ENCODE results near the gene SETD1B.

The SETD1B gene

DNA sequence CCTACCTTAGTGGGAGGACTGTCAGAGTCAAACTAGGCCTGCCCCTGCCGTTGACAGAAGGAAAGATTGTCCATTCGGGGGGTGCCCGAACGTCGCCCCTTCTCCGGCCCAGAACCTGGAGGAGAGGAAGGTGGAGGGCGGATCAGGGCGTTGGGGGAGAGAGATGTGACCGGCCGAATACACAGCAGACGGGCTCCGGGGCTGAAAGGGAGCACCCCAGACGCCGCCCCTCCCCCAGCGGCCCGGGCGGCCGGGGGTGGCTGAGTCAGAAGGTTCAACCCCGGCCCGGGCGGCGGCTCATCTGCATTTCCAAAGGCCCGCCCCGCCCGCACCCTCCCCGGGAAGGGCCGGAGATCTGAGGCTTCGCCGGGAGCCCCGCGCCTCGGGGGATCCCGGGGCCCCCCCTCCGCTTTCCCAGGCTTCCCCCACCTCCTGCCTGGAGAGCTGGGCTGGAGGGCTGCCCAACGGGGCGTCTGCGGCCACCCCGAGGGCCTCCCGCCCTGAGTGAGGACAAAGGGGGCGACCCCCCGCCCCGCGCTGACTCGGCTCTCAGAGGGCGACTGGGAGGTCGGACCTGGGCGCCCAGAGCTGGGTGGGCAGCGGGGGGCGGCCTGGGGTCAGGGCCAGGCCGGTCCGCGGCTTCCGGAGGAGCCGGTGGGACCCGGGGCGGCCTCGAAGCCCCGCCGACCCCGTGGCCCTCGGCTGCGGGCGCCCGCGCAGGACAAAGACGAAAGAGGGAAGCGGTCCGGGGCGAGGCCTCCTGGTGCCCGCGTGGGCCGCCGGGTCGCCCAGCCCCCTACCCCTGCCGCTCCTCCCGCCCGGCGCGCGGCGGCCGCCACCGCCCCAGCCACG lies 3.7 kb upstream of the SETD1B start:
- peak; percentile 15 for ATAC-seq
- TF ChIP-seq RARB (CRISPR knock-in tag; IDR thresholded peaks at IDR 0.05): no peak
- TF ChIP-seq ZC3H10 (CRISPR knock-in tag; IDR thresholded peaks at IDR 0.05): no peak
- TF ChIP-seq PATZ1 (CRISPR knock-in tag; IDR thresholded peaks at IDR 0.05; ENCODE audit: borderline replicate concordance): peak; percentile 96; the same call in 1 of the 2 replicates
- peak; percentile 52; the same call in 1 of the 2 replicates for TF ChIP-seq ZFP3 (CRISPR knock-in tag; IDR thresholded peaks at IDR 0.05)
- no peak for TF ChIP-seq ISL1 (CRISPR knock-in tag; IDR thresholded peaks at IDR 0.05)
- no peak for TF ChIP-seq ZNF70 (CRISPR knock-in tag; IDR thresholded peaks at IDR 0.05)

DNA sequence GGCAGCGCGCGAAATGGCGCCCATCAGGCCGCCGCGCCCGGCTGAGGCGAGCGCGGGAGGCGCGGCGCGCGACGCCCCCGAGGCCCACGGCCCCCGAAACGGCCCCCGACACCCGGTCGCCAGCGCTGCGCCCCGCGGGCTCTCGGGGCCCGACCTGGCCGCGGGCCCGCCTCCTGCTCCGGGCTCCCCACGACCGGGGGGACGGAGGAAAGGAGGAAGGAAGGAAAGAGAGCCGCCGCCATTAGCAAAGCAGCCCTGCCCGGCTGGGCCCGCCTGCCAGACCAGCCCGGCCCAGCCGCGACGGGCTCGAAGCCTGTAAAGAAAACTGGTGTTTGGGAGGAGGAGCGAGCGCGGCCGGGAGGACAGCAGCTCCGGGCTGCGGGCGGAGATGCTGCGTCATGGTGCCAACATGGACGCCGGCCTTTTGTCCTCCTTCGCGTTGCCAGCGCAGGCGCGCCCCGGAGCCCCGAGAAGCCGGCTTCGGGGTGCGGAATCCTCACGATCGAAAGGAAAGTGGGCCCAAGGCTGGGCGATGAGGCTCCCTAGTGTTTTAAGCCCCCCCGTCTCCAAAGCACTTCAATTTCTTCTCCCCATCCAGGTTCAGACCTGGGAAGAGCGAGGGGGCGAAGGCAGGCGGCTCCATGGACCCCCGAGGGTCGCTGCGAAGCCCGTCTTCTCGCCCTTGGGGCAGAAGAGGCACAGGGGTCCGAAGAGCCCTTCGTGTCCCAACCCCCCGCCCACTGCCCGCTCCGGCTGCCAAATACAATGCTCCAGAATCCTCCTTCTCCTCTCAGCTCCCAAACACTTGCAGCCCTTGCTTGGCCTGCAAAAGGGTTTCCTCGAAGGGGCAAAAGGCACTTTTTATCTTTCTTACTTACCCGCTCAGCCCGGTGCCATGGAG lies 2.9 kb upstream of the SETD1B start:
- no peak for ATAC-seq
- no peak for TF ChIP-seq PPARA (CRISPR knock-in tag; IDR thresholded peaks at IDR 0.05; ENCODE audit: borderline replicate concordance)
- TF ChIP-seq CSDC2 (CRISPR knock-in tag; IDR thresholded peaks at IDR 0.05): 0 out of 2 replicates have a peak, but pooled peaks have one; percentile 13
- TF ChIP-seq ZFP3 (CRISPR knock-in tag; IDR thresholded peaks at IDR 0.05): 0 out of 2 replicates have a peak, but pooled peaks have one; percentile 45

DNA sequence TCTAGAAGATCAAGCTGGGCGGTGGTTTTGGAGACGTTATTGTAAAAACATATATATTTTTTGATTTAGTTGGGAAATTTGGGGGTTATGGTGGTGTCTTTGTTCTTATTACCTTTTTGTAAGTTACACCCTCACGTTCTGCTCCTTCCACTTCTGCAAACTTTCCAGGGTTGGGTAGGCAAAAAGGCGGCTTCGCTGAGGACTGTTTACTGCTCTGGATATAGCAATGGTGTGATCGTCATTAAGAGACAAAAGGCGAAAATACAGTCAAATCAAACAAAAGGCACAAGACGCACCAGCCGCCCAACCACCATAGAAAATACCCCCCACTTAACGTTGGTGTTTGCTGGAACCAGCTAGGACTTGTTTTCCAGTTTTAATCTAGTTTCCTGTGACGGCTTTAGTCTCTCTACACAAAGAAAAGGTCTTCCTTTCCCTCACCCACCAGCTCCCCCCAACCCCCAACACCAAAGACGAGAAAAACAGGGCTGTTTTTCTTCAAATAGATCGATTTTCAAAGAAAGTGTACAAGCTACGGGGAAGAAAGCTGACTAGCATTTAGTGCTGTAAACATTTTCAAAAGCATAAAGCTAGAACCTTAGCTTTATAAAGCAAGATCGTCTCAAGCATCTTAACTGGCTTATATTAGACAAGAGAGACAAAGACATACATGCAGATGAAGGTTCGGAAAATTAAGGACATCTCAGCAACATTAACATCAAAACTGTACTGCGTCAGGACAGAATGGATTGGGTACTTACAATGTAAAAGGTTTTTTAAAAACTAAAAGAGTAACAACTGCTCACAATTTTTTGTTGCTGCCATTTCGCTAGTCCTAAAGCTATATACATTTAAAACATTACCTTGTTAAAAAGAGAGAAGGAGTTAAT lies 2.0 kb upstream of the SETD1B start:
- no peak for ATAC-seq
- TF ChIP-seq RARB (CRISPR knock-in tag; IDR thresholded peaks at IDR 0.05): no peak
- no peak; the same call in 1 of the 2 replicates for TF ChIP-seq ESRRG (CRISPR knock-in tag; IDR thresholded peaks at IDR 0.05)
- no peak for TF ChIP-seq SNAI2 (CRISPR knock-in tag; IDR thresholded peaks at IDR 0.05)
- TF ChIP-seq ZC3H10 (CRISPR knock-in tag; IDR thresholded peaks at IDR 0.05): 0 out of 2 replicates have a peak, but pooled peaks have one; percentile 32
- 0 out of 2 replicates have a peak, but pooled peaks have one; percentile 15 for TF ChIP-seq PATZ1 (CRISPR knock-in tag; IDR thresholded peaks at IDR 0.05; ENCODE audit: borderline replicate concordance)
- TF ChIP-seq TOX (CRISPR knock-in tag; IDR thresholded peaks at IDR 0.05; ENCODE audit: borderline replicate concordance): peak; percentile 43; the same call in 1 of the 2 replicates

DNA sequence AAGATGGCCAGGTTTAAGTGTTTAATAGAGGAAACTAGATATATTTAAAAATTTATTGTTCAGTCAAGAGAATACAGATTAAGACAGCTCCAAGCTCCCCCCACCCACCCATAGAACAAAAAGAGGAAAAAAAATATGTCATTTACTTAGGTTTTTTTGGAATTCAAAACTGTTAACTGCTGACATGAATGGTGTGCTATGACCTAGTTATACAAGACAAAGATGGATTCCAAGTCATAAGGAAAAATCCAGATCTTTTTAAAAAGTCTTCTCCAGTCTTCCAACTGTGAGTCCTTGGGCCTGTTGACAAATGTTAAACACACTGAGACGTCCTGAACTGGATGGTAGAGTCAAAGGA lies 1.3 kb upstream of the SETD1B start:
- ATAC-seq: no peak
- TF ChIP-seq ZNF8 (CRISPR knock-in tag; IDR thresholded peaks at IDR 0.05) (peak; percentile 16; the same call in 1 of the 2 replicates), TOX (CRISPR knock-in tag; IDR thresholded peaks at IDR 0.05; ENCODE audit: borderline replicate concordance) (no peak; the same call in 1 of the 2 replicates), TCF4 (CRISPR knock-in tag; IDR thresholded peaks at IDR 0.05; ENCODE audit: borderline replicate concordance) (no peak; the same call in 1 of the 2 replicates), ZNF565 (CRISPR knock-in tag; conservative IDR thresholded peaks at IDR 0.05; ENCODE audit: low read depth) (no peak), CREB5 (CRISPR knock-in tag; IDR thresholded peaks at IDR 0.05; ENCODE audit: low read depth) (no peak), ZFP3 (CRISPR knock-in tag; IDR thresholded peaks at IDR 0.05) (0 out of 2 replicates have a peak, but pooled peaks have one; percentile 47), OSR1 (CRISPR knock-in tag; IDR thresholded peaks at IDR 0.05) (no peak), ZC3H10 (CRISPR knock-in tag; IDR thresholded peaks at IDR 0.05) (no peak), ZNF70 (CRISPR knock-in tag; IDR thresholded peaks at IDR 0.05) (no peak), POU6F1 (CRISPR knock-in tag; IDR thresholded peaks at IDR 0.05; ENCODE audit: borderline replicate concordance, low read depth) (no peak), TSHZ2 (CRISPR knock-in tag; IDR thresholded peaks at IDR 0.05) (no peak; the same call in 1 of the 2 replicates), ZFP30 (CRISPR knock-in tag; IDR thresholded peaks at IDR 0.05) (0 out of 2 replicates have a peak, but pooled peaks have one; percentile 27)
- TF ChIP-seq, protein P1, sequence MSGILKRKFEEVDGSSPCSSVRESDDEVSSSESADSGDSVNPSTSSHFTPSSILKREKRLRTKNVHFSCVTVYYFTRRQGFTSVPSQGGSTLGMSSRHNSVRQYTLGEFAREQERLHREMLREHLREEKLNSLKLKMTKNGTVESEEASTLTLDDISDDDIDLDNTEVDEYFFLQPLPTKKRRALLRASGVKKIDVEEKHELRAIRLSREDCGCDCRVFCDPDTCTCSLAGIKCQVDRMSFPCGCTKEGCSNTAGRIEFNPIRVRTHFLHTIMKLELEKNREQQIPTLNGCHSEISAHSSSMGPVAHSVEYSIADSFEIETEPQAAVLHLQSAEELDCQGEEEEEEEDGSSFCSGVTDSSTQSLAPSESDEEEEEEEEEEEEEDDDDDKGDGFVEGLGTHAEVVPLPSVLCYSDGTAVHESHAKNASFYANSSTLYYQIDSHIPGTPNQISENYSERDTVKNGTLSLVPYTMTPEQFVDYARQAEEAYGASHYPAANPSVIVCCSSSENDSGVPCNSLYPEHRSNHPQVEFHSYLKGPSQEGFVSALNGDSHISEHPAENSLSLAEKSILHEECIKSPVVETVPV (CRISPR knock-in tag; IDR thresholded peaks at IDR 0.05): no peak
